Measurements from ENCODE around the gene RELT. TPM values are rescaled to one million over a fixed set of nuclear protein-coding genes. Genes with fewer than 3 reads are reported as not detected.

Gene RELT
- total RNA-seq, 2 experiments from 2014 or later, result 31.2 to 39.6 TPM

- peak overlapping the region; percentile 83 for H3K27ac Mint-ChIP-seq
- no peaks in the 10 kb centered on the region for H3K9me3 Mint-ChIP-seq (ENCODE audit: low read depth)
- no peak for DNase-seq
- H3K36me3 Mint-ChIP-seq, result no peaks in the 10 kb centered on the region
- H3K27me3 Mint-ChIP-seq, result no peaks in the 10 kb centered on the region
- H3K4me1 Mint-ChIP-seq, result peaks cover 31% of the 10 kb centered on the region
- CTCF ChIA-PET, result interaction anchor here (1.5 to 3.8 kb wide), 3 partner anchors 8 to 16 kb away, joined by 4 to 22 read pairs (median 20); partner anchors contain the start of gene RELT
- ATAC-seq, result no peak
- no peak overlapping the region for H3K4me3 Mint-ChIP-seq
Observed at GRCh38 chr11:73367482-73368024, 8.6 kb upstream of the RELT start.

- peaks cover 26% of the 10 kb centered on the region for H3K4me1 Mint-ChIP-seq
- H3K27ac Mint-ChIP-seq, result no peak overlapping the region
- no peak for DNase-seq
- no peak overlapping the region for H3K4me3 Mint-ChIP-seq
- ATAC-seq, result no peak
- peaks cover 5% of the 10 kb centered on the region for H3K36me3 Mint-ChIP-seq
- H3K9me3 Mint-ChIP-seq (ENCODE audit: low read depth), result no peaks in the 10 kb centered on the region
- no peaks in the 10 kb centered on the region for H3K27me3 Mint-ChIP-seq
- CTCF ChIA-PET, result interaction anchor here (1.3 to 2.5 kb wide), 4 partner anchors 9 to 289 kb away, joined by 3 to 14 read pairs (median 7); no protein-coding TSS in a partner anchor
Observed at GRCh38 chr11:73372375-73372993, 3.7 kb upstream of the RELT start.

- no peak for DNase-seq
- H3K27me3 Mint-ChIP-seq, result no peaks in the 10 kb centered on the region
- H3K36me3 Mint-ChIP-seq, result peaks cover 7% of the 10 kb centered on the region
- no peak overlapping the region for H3K4me3 Mint-ChIP-seq
- peaks cover 35% of the 10 kb centered on the region for H3K4me1 Mint-ChIP-seq
- H3K9me3 Mint-ChIP-seq (ENCODE audit: low read depth), result no peaks in the 10 kb centered on the region
- ATAC-seq, result no peak
- CTCF ChIA-PET, result interaction anchor here (1.6 to 4.0 kb wide), 4 partner anchors 8 to 79 kb away, joined by 4 to 20 read pairs (median 14); no protein-coding TSS in a partner anchor
- H3K27ac Mint-ChIP-seq, result no peak overlapping the region
Observed at GRCh38 chr11:73374151-73374550, 2.0 kb upstream of the RELT start.

- Mint-ChIP-seq H3K4me1 (peaks cover 44% of the 10 kb centered on the region), H3K9me3 (ENCODE audit: low read depth) (no peaks in the 10 kb centered on the region)
- no peak for ATAC-seq
Observed at GRCh38 chr11:73375830-73376159, 404 bp upstream of the RELT start.

GRCh38 chr11:73376803-73377629 lies 817 bp downstream of the RELT start:
- DNase-seq, result peak; percentile 87
- H3K9me3 Mint-ChIP-seq (ENCODE audit: low read depth), result no peaks in the 10 kb centered on the region
- no peaks in the 10 kb centered on the region for H3K27me3 Mint-ChIP-seq
- CTCF ChIA-PET, result interaction anchor here (0.6 to 4.0 kb wide), 14 partner anchors 8 to 284 kb away, joined by 3 to 20 read pairs (median 3); no protein-coding TSS in a partner anchor
- H3K27ac Mint-ChIP-seq, result peak overlapping the region; percentile 99
- ATAC-seq, result peak; percentile 44
- H3K4me1 Mint-ChIP-seq, result peaks cover 51% of the 10 kb centered on the region
- peak overlapping the region; percentile 97 for H3K4me3 Mint-ChIP-seq
- peaks cover 8% of the 10 kb centered on the region for H3K36me3 Mint-ChIP-seq

More at GRCh38 chr11:73375830-73376159, 404 bp upstream of the RELT start:
- CTCF ChIA-PET, result interaction anchor here (1.0 to 4.0 kb wide), 5 partner anchors 10 to 17 kb away, joined by 3 to 20 read pairs (median 4); no protein-coding TSS in a partner anchor
- H3K27me3 Mint-ChIP-seq, result no peaks in the 10 kb centered on the region
- H3K36me3 Mint-ChIP-seq, result peaks cover 8% of the 10 kb centered on the region
- DNase-seq, result no peak
- peak overlapping the region; percentile 84 for H3K27ac Mint-ChIP-seq
- H3K4me3 Mint-ChIP-seq, result peak overlapping the region; percentile 97

- peaks cover 70% of the 10 kb centered on the region for H3K4me1 Mint-ChIP-seq
- no peak for DNase-seq
- no peaks in the 10 kb centered on the region for H3K9me3 Mint-ChIP-seq (ENCODE audit: low read depth)
- CTCF ChIA-PET, result interaction anchor here (0.9 to 1.5 kb wide), 2 partner anchors 14 to 28 kb away, joined by 3 to 4 read pairs; no protein-coding TSS in a partner anchor
- H3K27ac Mint-ChIP-seq, result peak overlapping the region; percentile 21
- H3K4me3 Mint-ChIP-seq, result no peak overlapping the region
- ATAC-seq, result no peak
- no peaks in the 10 kb centered on the region for H3K27me3 Mint-ChIP-seq
- peaks cover 8% of the 10 kb centered on the region for H3K36me3 Mint-ChIP-seq
Observed at GRCh38 chr11:73379189-73379880, 3.1 kb downstream of the RELT start.

GRCh38 chr11:73380331-73380730 lies 4.1 kb downstream of the RELT start:
- ATAC-seq, result no peak
- Mint-ChIP-seq H3K36me3 (peaks cover 8% of the 10 kb centered on the region), H3K27ac (no peak overlapping the region), H3K4me1 (peaks cover 77% of the 10 kb centered on the region), H3K4me3 (no peak overlapping the region), H3K9me3 (ENCODE audit: low read depth) (no peaks in the 10 kb centered on the region), H3K27me3 (no peaks in the 10 kb centered on the region)
- CTCF ChIA-PET, result no interaction called here
- DNase-seq, result no peak

GRCh38 chr11:73380897-73381410 lies 4.8 kb downstream of the RELT start:
- H3K27me3 Mint-ChIP-seq, result no peaks in the 10 kb centered on the region
- CTCF ChIA-PET, result no interaction called here
- H3K36me3 Mint-ChIP-seq, result peaks cover 8% of the 10 kb centered on the region
- H3K9me3 Mint-ChIP-seq (ENCODE audit: low read depth), result no peaks in the 10 kb centered on the region
- H3K4me1 Mint-ChIP-seq, result peaks cover 77% of the 10 kb centered on the region
- no peak overlapping the region for H3K4me3 Mint-ChIP-seq
- ATAC-seq (no peak), DNase-seq (no peak)
- peak overlapping the region; percentile 36 for H3K27ac Mint-ChIP-seq

GRCh38 chr11:73381589-73381988 lies 5.4 kb downstream of the RELT start:
- peaks cover 8% of the 10 kb centered on the region for H3K36me3 Mint-ChIP-seq
- H3K4me3 Mint-ChIP-seq, result no peak overlapping the region
- ATAC-seq (no peak), DNase-seq (no peak)
- no peak overlapping the region for H3K27ac Mint-ChIP-seq
- peaks cover 83% of the 10 kb centered on the region for H3K4me1 Mint-ChIP-seq
- CTCF ChIA-PET, result no interaction called here
- no peaks in the 10 kb centered on the region for H3K9me3 Mint-ChIP-seq (ENCODE audit: low read depth)
- H3K27me3 Mint-ChIP-seq, result no peaks in the 10 kb centered on the region

- Mint-ChIP-seq H3K27me3 (no peaks in the 10 kb centered on the region), H3K36me3 (peaks cover 4% of the 10 kb centered on the region), H3K27ac (no peak overlapping the region), H3K9me3 (ENCODE audit: low read depth) (no peaks in the 10 kb centered on the region), H3K4me3 (no peak overlapping the region), H3K4me1 (peaks cover 87% of the 10 kb centered on the region)
- DNase-seq, result no peak
- no peak for ATAC-seq
- CTCF ChIA-PET, result interaction anchor here (1.0 kb wide), 1 partner anchor 277 kb away, joined by 3 read pairs; no protein-coding TSS in a partner anchor
Observed at GRCh38 chr11:73382183-73382582, 6.0 kb downstream of the RELT start.

- Mint-ChIP-seq H3K27ac (peak overlapping the region; percentile 65), H3K4me1 (peaks cover 86% of the 10 kb centered on the region), H3K27me3 (no peaks in the 10 kb centered on the region), H3K36me3 (peaks cover 3% of the 10 kb centered on the region), H3K9me3 (ENCODE audit: low read depth) (no peaks in the 10 kb centered on the region), H3K4me3 (no peak overlapping the region)
- CTCF ChIA-PET, result interaction anchor here (1.0 to 5.0 kb wide), 7 partner anchors 10 to 277 kb away, joined by 3 to 43 read pairs (median 5); no protein-coding TSS in a partner anchor
- DNase-seq (no peak), ATAC-seq (no peak)
Observed at GRCh38 chr11:73382747-73383146, 6.5 kb downstream of the RELT start.

- Mint-ChIP-seq H3K27ac (peak overlapping the region; percentile 65), H3K9me3 (ENCODE audit: low read depth) (no peaks in the 10 kb centered on the region), H3K27me3 (no peaks in the 10 kb centered on the region), H3K4me3 (no peak overlapping the region), H3K36me3 (peaks cover 1% of the 10 kb centered on the region), H3K4me1 (peaks cover 82% of the 10 kb centered on the region)
- CTCF ChIA-PET, result interaction anchor here (1.0 to 5.0 kb wide), 8 partner anchors 10 to 276 kb away, joined by 3 to 43 read pairs (median 4); no protein-coding TSS in a partner anchor
- ATAC-seq (no peak), DNase-seq (no peak)
Observed at GRCh38 chr11:73383249-73384124, 7.3 kb downstream of the RELT start.
